GM12801 (cell line): Measurements from ENCODE around the gene CRYGB.

ENCODE experiments used
- TF ChIP-seq, protein P1 (sequence below): IDR thresholded peaks from one replicate; pipeline ENCODE4 v1.5.1; 2011; ENCODE audit warnings: control low read depth; ENCODE audit not compliant: insufficient read length; ENCODE audit errors: extremely low read depth

Gene CRYGB

GRCh38 chr2:208146006-208146405, at the start of gene CRYGB:
Gene CRYGB (minus strand): TSS chr2:208146158. CDS start chr2:208146120, 38 bp downstream.
- TF ChIP-seq, protein P1, sequence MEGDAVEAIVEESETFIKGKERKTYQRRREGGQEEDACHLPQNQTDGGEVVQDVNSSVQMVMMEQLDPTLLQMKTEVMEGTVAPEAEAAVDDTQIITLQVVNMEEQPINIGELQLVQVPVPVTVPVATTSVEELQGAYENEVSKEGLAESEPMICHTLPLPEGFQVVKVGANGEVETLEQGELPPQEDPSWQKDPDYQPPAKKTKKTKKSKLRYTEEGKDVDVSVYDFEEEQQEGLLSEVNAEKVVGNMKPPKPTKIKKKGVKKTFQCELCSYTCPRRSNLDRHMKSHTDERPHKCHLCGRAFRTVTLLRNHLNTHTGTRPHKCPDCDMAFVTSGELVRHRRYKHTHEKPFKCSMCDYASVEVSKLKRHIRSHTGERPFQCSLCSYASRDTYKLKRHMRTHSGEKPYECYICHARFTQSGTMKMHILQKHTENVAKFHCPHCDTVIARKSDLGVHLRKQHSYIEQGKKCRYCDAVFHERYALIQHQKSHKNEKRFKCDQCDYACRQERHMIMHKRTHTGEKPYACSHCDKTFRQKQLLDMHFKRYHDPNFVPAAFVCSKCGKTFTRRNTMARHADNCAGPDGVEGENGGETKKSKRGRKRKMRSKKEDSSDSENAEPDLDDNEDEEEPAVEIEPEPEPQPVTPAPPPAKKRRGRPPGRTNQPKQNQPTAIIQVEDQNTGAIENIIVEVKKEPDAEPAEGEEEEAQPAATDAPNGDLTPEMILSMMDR: no peak

DNA sequence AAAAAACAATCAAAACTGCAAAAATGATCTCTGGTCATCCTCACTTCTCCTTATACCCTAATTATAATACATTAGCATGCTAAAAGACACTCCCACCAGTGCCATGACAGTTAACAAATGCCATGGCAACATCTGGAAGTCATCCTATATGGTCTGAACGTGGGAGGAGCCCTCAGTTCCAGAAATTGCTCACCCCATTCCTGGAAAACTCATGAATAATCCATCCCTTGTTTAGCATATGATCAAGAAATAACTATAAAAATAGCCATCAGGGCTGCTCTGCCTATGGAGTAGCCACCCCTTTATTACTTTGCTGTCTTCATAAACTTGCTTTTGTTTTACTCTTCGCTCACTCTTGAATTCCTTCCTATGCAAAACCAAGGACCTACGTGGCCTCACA, 49.6 kb upstream of the CRYGB start:
- TF ChIP-seq, protein P1: no peak

DNA sequence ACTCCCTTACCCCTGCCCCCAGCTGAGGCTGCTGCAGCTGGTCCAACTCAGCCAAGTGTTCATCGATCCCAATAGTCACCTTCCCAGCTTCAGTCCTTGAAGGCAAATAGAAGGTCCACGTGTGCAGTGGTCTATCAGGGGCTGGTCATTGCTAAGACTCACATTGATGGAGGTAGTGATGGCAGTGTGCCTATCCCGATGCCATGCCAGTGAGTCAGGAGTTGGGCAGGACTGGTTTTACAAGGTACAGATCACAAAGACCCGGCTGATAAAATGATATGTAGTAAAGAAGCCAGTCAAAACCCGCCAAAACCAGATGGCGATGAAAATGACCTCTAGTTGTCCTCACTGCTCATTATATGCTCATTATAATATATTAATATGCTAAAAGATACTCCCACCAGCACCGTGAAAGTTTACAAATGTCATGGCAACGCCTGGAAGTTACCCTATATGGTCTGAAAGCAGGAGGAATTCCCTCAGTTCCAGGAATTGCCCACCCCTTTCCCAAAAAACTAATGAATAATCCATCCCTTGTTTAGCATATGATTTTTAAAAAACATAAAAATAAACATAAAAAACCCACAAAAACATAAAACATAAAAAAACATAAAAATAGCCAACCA, 46.8 kb upstream of the CRYGB start:
- TF ChIP-seq, protein P1: no peak

- TF ChIP-seq, protein P1: no peak
These were observed 44.0 kb upstream of the CRYGB start, which contains the start of gene C2orf80 for GRCh38 chr2:208189810-208190503. Gene C2orf80 (minus strand): TSS chr2:208190030. CDS start chr2:208186986, 3,044 bp downstream.

DNA sequence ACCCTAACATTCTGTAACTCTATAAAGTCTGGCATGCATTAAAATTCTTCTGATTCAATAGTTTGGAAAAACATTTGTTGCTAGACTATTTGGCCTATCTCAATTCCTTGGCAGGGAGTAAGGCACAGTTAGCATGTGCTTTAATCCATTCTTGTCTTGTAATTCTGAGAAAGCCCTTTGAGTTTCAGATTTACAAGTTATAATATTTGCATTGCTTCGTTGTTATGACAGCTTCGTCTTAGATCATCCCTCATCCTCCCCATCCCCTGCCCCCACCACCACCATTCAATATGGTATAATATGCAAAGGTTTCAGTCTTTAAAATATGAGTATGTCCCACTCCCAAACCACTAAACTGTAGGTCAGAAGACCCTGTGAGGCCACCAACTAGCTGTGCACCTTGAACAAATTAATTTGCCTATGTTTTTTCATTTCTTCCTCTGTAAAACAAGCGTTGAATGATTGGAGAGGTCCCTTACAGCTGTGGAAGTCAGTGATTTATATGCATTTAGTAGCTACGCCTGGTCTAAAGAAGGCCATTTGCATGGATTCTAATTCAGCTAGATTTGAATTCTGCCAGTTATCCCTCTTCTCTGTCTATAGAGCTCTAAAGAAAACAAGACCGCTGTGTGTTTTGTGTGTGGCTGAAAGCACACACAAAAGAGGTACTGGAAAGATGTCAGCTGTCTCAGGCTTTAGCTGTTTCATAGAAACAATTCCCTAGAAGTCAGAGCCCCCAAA, 43.3 kb upstream of the CRYGB start:
- TF ChIP-seq, protein P1: no peak

- TF ChIP-seq, protein P1: no peak
These were observed 40.9 kb upstream of the CRYGB start for GRCh38 chr2:208186893-208187292.

GRCh38 chr2:208186465-208186864, 40.5 kb upstream of the CRYGB start:
- TF ChIP-seq, protein P1: no peak
